Smooth muscle cell of the brain vasculature (primary cell): ENCODE results near the gene HOXB5.

Source experiments
- DNase-seq: peaks from one replicate; pipeline ENCODE4 v3.0.0-alpha.2; 2012; ENCODE audit warnings: low read depth, low spot score

Gene HOXB5

GRCh38 chr17:48616717-48617470 is 23.3 kb upstream of the HOXB5 start:
- no peak for DNase-seq

- DNase-seq = no peak
Measured at GRCh38 chr17:48615963-48616716, 22.6 kb upstream of the HOXB5 start.

GRCh38 chr17:48615047-48615962 is 21.7 kb upstream of the HOXB5 start, which contains the start of gene HOXB8:
HOXB8 (minus strand) TSS chr17:48615292; CDS start chr17:48614704, 588 bp downstream.
- no peak for DNase-seq

- DNase-seq = no peak
Measured at GRCh38 chr17:48613862-48614694, 20.5 kb upstream of the HOXB5 start.

GRCh38 chr17:48612854-48613691 is 19.5 kb upstream of the HOXB5 start:
- DNase-seq = no peak

- DNase-seq = no peak
Measured at GRCh38 chr17:48612456-48612853, 18.9 kb upstream of the HOXB5 start.

GRCh38 chr17:48611681-48612455 is 18.3 kb upstream of the HOXB5 start:
- DNase-seq = no peak

- no peak for DNase-seq
Measured at GRCh38 chr17:48611213-48611612, 17.6 kb upstream of the HOXB5 start.

- DNase-seq = no peak
Measured at GRCh38 chr17:48610282-48611211, 17.0 kb upstream of the HOXB5 start, which contains the start of gene HOXB7. HOXB7 (minus strand) TSS chr17:48611017; CDS start chr17:48610918, 99 bp downstream.

GRCh38 chr17:48609759-48610281 is 16.2 kb upstream of the HOXB5 start:
- no peak for DNase-seq

- DNase-seq = no peak
Measured at GRCh38 chr17:48609033-48609432, 15.5 kb upstream of the HOXB5 start.

GRCh38 chr17:48608494-48608834 is 14.9 kb upstream of the HOXB5 start:
- DNase-seq = no peak

- DNase-seq = no peak
Measured at GRCh38 chr17:48606892-48607614, 13.5 kb upstream of the HOXB5 start.

GRCh38 chr17:48605991-48606891 is 12.7 kb upstream of the HOXB5 start:
- DNase-seq = no peak

GRCh38 chr17:48605409-48605919 is 11.9 kb upstream of the HOXB5 start:
- DNase-seq = no peak

GRCh38 chr17:48604770-48605329 is 11.3 kb upstream of the HOXB5 start, which contains the start of gene HOXB6:
HOXB6 (minus strand) TSS chr17:48604986; CDS start chr17:48598150, 6,836 bp downstream.
- DNase-seq = no peak
